NCI-H128 (cell line): Measurements from ENCODE around the gene PRXL2A.
"Not testable (repeated sequence)": the region's sequence is repeated elsewhere in the genome, so short reads cannot be mapped to it uniquely, and the experiment has no call there.

Experiments
- DNase-seq: peaks from one replicate; lab custom pipeline; 2025; ENCODE audit not compliant: unreplicated experiment; lab: John Stamatoyannopoulos, UW

The PRXL2A gene

GRCh38 chr10:80408242-80409101, at the start of gene PRXL2A:
Gene PRXL2A (plus strand): TSS chr10:80408551. CDS start chr10:80420468, 11,917 bp downstream.
- peak; percentile 31 for DNase-seq

DNA sequence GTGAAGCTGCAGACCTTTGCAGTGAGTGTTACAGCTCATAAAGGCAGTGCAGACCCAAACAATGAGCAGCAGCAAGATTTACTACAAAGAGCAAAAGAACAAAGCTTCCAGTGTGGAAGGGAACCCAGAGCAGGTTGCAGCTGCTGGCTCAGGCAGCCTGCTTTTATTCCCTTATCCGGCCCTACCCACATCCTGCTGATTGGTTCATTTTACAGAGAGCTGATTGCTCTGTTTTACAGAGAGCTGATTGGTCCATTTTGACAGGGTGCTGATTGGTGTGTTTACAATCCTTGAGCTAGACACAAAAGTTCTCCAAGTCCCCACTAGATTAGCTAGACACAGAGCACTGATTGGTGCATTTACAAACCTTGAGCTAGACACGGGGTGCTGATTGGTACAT, 49.4 kb upstream of the PRXL2A start:
- not testable (repeated sequence) for DNase-seq

DNA sequence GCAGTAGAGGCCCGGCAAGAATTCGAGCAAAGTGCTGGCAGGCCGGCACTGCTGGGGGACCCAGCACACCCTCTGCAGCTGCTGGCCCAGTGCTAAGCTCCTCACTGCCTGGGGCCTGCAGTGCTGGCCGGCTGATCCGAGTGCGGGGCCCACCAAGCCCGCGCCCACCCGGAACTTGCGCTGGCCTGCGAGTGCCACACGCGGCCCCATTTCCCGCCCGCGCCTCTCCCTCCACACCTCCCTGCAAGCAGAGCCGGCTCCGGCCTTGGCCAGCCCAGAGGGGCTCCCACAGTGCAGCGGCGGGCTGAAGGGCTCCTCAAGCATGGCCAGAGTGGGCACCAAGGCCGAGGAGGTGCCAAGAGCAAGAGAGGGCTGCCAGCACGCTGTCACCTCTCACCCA, 48.7 kb upstream of the PRXL2A start:
- DNase-seq: no peak

GRCh38 chr10:80365510-80365909, 42.8 kb upstream of the PRXL2A start:
- DNase-seq: no peak

DNA sequence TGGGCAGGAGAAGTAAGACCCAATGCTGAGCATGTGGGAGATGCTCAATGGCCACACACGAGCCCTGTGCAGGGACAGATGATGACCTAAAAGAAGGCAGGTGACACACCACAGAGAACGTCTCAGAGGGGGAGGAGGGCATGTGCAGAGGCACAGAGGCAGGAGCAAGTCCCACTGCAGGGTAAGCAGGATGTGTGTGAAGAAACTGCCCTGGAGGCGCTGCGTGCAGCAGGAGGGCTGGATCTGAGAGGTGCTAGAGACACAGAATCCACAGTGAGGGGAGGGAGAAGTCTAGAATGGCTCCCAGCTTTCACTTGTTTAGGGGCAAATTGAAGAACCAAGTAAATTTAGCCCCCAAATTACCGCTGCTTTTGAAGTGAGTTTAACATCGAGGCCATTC, 36.9 kb upstream of the PRXL2A start:
- DNase-seq: no peak

DNA sequence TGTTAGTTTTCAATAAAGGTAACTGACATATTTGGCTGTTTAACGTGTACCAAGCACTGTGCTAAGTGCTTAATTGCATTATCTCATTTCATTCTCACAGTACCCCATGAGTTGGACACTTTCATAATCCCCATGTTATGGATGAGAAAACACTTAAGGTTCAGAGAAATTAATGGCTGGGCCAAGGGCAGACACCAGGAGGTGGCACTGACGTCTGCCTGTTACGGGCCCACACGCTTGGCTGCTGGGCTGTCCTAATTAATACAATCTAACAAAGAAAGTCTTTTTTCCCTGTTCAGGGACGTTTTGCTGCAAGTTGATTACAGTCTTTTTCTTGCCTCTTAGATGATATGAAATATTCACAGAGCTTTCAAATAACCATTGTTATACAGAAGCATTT, 35.7 kb upstream of the PRXL2A start:
- DNase-seq: no peak

DNA sequence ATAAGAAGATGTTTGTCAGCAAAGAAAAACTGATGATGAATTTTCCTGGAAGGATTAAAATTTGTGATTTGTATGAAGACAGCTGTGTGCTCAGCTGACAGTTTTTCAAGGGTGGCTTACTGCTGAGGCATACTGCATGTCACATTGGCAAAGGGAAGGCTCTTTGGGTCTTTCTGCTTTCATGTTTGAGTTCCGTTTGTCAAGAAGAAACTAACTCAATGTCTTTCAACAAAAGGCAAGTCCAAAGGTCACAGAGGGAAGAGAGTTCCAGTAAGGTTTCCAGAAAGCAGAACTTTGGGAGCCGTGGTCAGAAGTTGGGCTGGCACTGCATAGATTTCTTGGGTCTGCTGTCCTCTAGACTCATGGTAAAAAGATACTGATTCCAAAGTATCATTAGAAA, 34.8 kb upstream of the PRXL2A start:
- DNase-seq: no peak

DNA sequence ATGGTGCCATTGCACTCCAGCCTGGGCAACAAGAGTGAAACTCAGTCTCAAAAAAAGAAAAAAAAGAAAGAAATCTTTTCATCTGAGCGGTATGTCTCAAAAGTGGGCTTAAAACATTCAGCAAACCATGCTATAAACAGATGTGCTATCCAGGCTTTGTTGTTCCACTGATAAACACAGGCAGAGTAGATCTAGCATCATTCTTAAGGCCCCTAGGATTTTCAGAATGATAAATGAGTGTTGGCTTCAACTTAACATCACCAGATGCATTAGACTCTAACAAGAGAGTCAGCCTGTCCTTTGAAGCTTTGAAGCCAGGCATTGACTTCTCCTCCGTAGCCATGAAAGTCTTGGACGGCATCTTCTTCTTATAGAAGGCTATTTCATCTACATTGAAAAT, 28.6 kb upstream of the PRXL2A start:
- DNase-seq: no peak

DNA sequence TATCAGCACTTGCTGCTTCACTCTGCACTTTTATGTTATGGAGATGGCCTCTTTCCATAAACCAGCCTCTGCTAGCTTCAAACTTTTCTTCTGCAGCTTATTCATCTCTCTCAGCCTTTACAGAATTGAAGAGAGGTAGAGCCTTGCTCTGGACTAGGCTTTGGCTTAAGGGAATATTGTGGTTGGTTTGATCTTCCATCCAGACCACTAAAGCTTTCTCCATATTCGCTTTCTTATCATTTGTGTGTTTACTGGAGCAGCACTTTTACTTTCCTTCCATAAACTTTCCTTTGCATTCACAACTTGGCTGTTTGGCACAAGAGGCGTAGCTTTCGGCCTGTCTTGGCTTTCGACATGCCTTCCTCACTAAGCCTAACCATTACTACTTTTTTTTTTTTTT, 28.2 kb upstream of the PRXL2A start:
- no peak for DNase-seq

GRCh38 chr10:80382989-80383388, 25.4 kb upstream of the PRXL2A start:
- DNase-seq: no peak

DNA sequence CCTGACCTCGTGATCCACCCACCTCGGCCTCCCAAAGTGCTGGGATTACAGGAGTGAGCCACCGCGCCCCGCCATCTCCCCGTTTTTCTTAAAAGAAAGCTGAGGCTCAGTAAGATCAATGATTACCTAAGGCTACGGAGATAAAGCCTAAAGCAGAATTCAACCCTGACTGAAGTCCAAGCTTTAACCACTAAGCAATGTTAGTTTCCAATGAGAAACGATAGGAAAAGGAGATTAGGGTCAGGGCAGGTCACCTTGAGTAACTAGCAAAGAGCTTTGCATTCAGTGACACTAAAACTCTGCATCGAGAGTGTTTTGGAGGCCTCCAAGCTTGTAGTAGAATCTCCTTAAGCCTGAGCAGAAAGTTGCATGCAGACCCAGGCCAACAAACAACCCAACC, 17.6 kb upstream of the PRXL2A start:
- DNase-seq: no peak

DNA sequence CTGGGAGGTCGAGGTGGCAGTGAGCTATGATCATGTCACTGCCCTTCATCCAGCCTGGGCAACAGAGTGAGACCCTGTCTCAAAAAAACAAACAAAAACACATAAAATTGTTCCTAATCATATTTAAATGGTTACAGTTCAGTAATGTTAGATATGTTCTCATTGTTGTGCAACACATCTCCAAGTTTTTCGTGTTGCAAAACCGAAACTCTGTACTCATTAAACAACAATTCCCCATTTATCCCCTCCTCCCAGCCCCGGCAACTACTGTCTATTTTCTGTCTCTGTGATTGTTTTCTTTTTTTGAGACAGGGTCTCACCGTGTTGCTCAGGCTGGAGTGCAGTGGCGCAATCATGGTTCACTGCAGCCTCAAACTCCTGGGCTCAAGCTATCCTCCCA, 16.1 kb upstream of the PRXL2A start:
- DNase-seq: no peak

DNA sequence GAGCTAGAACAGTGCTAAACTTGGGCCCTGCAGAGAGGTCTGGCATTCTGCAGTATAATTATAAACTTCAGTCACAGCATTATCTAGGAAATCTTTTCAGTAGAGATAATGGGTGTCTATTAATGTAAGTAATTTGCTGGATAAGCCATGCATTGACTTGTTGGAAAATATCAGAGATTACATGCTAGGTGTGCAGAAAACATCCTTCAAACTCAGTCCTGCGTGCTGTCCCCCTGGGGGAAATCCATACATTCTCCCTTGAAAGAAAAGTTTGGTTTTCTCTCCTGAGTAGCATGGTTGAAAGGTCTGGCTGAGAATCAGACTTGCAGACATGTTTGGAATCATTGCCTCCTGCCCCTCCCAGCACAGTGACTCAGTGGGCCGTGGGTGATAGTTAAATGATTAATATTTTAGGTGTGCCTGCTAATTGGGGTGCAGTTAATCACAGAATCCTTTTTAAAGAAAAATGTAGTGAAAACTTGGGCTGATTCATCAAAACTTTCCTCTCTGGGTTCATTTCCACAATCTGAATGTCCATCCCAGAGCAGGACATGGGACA, 13.9 kb upstream of the PRXL2A start:
- no peak for DNase-seq

GRCh38 chr10:80397014-80397413, 11.3 kb upstream of the PRXL2A start:
- DNase-seq: no peak

GRCh38 chr10:80400136-80400804, 8.1 kb upstream of the PRXL2A start:
- DNase-seq: no peak

- no peak for DNase-seq
Observed at GRCh38 chr10:80405035-80405434, 3.3 kb upstream of the PRXL2A start.

DNA sequence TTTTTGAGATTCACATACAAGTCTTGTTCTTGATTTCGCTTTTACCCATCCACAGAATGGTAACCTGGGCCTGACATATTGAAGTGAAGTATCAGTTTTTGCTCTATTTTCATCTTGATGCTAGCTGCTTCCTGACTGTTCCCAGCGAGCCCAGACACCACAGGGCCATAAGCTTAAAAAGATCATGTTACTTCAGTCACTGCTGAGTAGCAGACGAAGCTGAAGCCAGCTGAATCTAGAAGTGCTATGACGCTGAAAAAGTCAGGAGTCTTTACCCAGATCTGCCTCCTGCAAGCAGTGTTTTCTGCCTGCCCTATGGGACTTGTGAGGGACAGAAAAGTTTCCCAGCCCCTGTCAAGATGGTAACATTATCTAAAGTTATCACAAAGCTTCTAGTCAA, 2.7 kb upstream of the PRXL2A start:
- peak; percentile 5 for DNase-seq

GRCh38 chr10:80406204-80406603, 2.1 kb upstream of the PRXL2A start:
- DNase-seq: no peak

- no peak for DNase-seq
Observed at GRCh38 chr10:80407812-80408241, 524 bp upstream of the PRXL2A start.

DNA sequence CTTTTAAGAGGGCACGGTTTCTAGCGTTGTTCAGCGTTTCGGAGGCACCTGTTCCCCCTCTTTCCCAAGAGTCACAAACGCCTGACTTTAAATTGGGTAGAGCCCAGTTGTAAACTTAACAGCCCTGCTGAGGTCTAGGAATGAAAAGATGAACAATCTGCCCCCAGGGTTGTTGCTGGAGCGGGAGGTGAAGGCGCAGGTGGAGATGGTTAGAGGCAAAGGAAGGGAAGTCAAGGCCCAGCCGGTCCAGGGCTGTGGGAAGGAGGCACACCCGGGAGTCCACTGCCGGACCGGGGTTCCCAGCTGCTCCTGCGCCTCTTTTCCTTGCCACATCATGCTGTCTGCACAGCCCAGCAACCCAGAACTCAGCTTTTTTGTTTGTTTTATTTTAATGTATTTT, 770 bp downstream of the PRXL2A start:
- DNase-seq: no peak

GRCh38 chr10:80410122-80410521, 1.8 kb downstream of the PRXL2A start:
- no peak for DNase-seq

GRCh38 chr10:80410578-80411145, 2.3 kb downstream of the PRXL2A start:
- no peak for DNase-seq
